ENCODE data around the gene HCN1. TPM values are rescaled to one million over a fixed set of nuclear protein-coding genes. Genes with fewer than 3 reads are reported as not detected.
"Not testable (repeated sequence)": the region's sequence is repeated elsewhere in the genome, so short reads cannot be mapped to it uniquely, and the experiment has no call there.

Gene HCN1
- total RNA-seq, 1 donor from 2014 or later = not detected

DNA sequence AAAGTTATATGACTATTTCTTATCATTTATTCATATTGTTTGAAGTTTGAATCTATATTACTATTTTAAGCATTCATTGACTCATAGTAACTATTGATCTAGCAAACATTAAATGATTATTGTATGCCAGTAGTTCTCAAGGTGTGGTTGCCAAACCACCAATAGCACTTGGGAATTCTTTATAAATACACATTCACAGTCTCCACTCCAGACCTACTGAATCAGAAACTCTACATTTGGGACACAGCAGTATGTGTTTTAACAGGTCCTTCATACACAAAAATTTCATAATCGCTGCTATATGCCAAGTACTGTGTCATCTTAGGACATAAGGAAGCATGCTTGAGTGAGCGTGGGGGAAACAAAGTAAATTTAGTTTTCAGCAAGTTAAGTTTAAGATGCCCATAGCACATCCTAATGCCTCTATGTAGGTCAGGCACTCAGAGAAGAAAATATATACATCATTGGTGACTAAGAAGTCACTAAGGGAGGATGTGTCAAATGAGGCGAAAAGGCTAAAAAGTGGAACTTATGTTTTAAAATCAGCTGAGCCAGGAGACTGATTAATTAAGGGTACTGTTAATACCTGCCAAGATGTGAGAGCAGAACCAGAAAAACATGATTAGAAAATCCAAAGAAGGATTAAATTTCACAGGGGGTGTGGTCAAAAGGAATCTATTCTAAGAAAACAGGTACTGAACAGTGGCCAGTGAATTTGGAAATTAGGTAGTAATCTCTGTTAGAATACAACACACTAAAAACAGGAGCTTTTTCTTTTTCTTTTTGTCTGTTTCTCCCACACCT is 340.8 kb downstream of the HCN1 start:
- TF ChIP-seq, protein P1, sequence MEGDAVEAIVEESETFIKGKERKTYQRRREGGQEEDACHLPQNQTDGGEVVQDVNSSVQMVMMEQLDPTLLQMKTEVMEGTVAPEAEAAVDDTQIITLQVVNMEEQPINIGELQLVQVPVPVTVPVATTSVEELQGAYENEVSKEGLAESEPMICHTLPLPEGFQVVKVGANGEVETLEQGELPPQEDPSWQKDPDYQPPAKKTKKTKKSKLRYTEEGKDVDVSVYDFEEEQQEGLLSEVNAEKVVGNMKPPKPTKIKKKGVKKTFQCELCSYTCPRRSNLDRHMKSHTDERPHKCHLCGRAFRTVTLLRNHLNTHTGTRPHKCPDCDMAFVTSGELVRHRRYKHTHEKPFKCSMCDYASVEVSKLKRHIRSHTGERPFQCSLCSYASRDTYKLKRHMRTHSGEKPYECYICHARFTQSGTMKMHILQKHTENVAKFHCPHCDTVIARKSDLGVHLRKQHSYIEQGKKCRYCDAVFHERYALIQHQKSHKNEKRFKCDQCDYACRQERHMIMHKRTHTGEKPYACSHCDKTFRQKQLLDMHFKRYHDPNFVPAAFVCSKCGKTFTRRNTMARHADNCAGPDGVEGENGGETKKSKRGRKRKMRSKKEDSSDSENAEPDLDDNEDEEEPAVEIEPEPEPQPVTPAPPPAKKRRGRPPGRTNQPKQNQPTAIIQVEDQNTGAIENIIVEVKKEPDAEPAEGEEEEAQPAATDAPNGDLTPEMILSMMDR (IDR thresholded peaks at IDR 0.05; ENCODE audit: insufficient read depth, low read length, poor library complexity, severe bottlenecking) = no peak
- DNase-seq (ENCODE audit: low read depth) = no peak

DNA sequence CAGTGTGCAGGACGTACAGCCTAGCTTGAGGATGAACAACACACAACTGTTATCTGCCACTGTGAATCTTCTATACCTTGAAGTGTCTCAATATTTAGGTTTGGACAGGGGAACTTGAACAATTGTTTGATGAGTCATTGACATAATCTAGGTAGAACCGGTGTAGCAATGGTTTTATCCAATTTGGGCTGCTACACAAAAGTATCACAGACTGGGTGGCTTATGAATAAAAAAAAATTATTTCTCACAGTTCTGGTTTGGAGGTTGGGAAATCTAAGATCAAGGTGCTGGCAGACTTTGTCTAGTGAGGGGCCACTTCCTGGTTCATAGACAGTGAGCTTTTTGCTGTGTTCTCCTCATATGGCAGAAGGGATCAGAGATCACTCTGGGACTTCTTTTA is 359.7 kb downstream of the HCN1 start:
- no peak for DNase-seq (ENCODE audit: low read depth)
- no peaks in the 10 kb centered on the region for H3K36me3 ChIP-seq (ENCODE audit: control insufficient read depth, insufficient read depth, low read length)
- H3K4me3 ChIP-seq (ENCODE audit: low read depth, low read length) = no peak overlapping the region
- no peaks in the 10 kb centered on the region for H3K27me3 ChIP-seq (ENCODE audit: control insufficient read depth, insufficient read depth, low read length)
- TF ChIP-seq, protein P1 (IDR thresholded peaks at IDR 0.05; ENCODE audit: insufficient read depth, low read length, poor library complexity, severe bottlenecking) = no peak

More for the DNA sequence above, 340.8 kb downstream of the HCN1 start:
- no peaks in the 10 kb centered on the region for H3K36me3 ChIP-seq (ENCODE audit: control insufficient read depth, insufficient read depth, low read length)
- H3K27me3 ChIP-seq (ENCODE audit: control insufficient read depth, insufficient read depth, low read length) = no peaks in the 10 kb centered on the region
- H3K4me3 ChIP-seq (ENCODE audit: low read depth, low read length) = no peak overlapping the region

DNA sequence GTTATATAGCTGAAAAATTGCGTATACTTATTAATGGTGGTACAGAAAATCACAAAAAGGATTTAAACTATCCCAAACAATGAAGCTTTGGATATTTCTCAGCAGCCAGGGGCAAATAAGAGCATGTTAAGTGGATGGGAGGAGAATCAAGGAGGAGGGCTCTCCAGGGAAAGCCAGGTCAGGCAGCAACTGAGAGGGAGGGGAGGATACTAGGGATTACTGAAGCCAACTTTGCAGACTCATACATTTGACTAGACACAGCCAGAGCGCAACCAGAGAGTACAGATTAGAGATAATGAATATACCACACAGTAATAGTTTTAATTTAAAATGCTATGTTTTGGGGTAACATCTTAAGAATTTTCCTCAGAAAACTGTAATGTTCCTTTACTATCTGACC is 360.2 kb downstream of the HCN1 start:
- TF ChIP-seq, protein P1 (IDR thresholded peaks at IDR 0.05; ENCODE audit: insufficient read depth, low read length, poor library complexity, severe bottlenecking) = no peak
- DNase-seq (ENCODE audit: low read depth) = no peak
- Histone ChIP-seq H3K27me3 (ENCODE audit: control insufficient read depth, insufficient read depth, low read length) (no peaks in the 10 kb centered on the region), H3K36me3 (ENCODE audit: control insufficient read depth, insufficient read depth, low read length) (no peaks in the 10 kb centered on the region), H3K4me3 (ENCODE audit: low read depth, low read length) (no peak overlapping the region)

DNA sequence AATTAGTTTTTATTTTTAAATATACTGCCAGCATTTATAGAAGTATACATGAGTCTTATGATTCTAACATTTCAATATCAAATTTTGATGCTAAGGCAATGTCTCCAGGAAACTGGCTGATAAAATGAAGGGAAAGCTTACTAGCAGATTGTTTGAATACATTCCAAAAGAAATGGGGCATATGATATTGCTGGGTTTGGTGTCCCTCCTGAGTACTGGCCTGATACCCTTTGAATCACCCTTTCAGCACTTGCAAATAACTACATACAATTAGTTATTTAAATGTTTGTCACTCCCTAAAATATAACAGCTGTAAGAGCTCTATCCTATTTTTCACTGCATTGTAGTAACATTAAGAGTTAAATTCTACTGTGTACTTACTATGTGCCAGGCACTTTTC is 360.8 kb downstream of the HCN1 start:
- H3K36me3 ChIP-seq (ENCODE audit: control insufficient read depth, insufficient read depth, low read length) = no peaks in the 10 kb centered on the region
- TF ChIP-seq, protein P1 (IDR thresholded peaks at IDR 0.05; ENCODE audit: insufficient read depth, low read length, poor library complexity, severe bottlenecking) = no peak
- DNase-seq (ENCODE audit: low read depth) = no peak
- H3K27me3 ChIP-seq (ENCODE audit: control insufficient read depth, insufficient read depth, low read length) = no peaks in the 10 kb centered on the region
- no peak overlapping the region for H3K4me3 ChIP-seq (ENCODE audit: low read depth, low read length)

DNA sequence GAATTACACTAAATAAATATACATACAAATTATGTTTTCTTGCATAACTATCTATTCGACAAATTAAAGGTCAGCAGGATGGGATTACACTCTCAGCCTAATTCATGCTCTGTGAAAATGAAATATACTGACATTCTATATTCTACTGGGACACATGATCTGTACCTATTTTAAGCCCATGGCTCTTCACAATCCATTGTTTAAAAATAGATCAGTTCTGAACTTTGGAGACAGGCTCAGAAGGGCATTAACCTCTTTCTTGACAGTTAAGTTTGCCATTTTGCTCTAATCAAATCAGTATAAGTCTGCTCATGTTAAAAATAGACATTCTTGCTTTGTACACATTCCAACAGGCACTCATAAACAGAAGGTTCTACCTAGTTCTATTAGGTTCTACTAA is 361.2 kb downstream of the HCN1 start:
- TF ChIP-seq, protein P1 (IDR thresholded peaks at IDR 0.05; ENCODE audit: insufficient read depth, low read length, poor library complexity, severe bottlenecking) = no peak
- no peak overlapping the region for H3K4me3 ChIP-seq (ENCODE audit: low read depth, low read length)
- no peak for DNase-seq (ENCODE audit: low read depth)

DNA sequence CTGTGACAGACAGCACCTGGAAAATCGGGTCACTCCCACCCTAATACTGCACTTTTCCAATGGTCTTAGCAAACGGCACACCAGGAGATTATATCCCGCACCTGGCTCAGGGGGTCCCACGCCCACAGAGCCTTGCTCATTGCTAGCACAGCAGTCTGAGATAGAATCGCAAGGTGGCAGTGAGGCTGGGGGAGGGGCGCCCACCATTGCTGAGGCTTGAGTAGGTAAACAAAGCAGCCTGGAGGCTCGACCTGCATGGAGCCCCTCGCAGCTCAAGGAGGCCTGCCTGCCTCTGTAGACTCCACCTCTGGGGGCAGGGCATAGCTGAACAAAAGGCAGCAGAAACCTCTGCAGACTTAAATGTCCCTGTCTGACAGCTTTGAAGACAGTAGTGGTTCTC is 383.6 kb downstream of the HCN1 start:
- H3K4me3 ChIP-seq (ENCODE audit: low read depth, low read length); DNase-seq (ENCODE audit: low read depth); H3K27me3 ChIP-seq (ENCODE audit: control insufficient read depth, insufficient read depth, low read length); H3K36me3 ChIP-seq (ENCODE audit: control insufficient read depth, insufficient read depth, low read length): not testable (repeated sequence)

More for the DNA sequence above, 361.2 kb downstream of the HCN1 start:
- Histone ChIP-seq H3K27me3 (ENCODE audit: control insufficient read depth, insufficient read depth, low read length) (no peaks in the 10 kb centered on the region), H3K36me3 (ENCODE audit: control insufficient read depth, insufficient read depth, low read length) (no peaks in the 10 kb centered on the region)

All from kidney epithelial cell (primary cell).